HG03103 (cell line): ENCODE results near the gene SLCO3A1.

Experiments used
- ATAC-seq: cut with Tn5 transposase; IDR thresholded peaks from one replicate; pipeline ENCODE4 v1.9.1; 2021; ENCODE audit warnings: low read depth; ENCODE audit not compliant: unreplicated experiment

The SLCO3A1 gene

GRCh38 chr15:91909111-91909510 lies 55.6 kb downstream of the SLCO3A1 start:
- no peak for ATAC-seq

- ATAC-seq, result no peak
Observed at GRCh38 chr15:91909574-91909973, 56.1 kb downstream of the SLCO3A1 start.

GRCh38 chr15:91911844-91912243 lies 58.3 kb downstream of the SLCO3A1 start:
- no peak for ATAC-seq

GRCh38 chr15:91912336-91912735 lies 58.8 kb downstream of the SLCO3A1 start:
- ATAC-seq, result no peak

GRCh38 chr15:91913560-91913959 lies 60.1 kb downstream of the SLCO3A1 start:
- no peak for ATAC-seq

GRCh38 chr15:91915576-91915975 lies 62.1 kb downstream of the SLCO3A1 start:
- no peak for ATAC-seq

GRCh38 chr15:91916051-91916450 lies 62.5 kb downstream of the SLCO3A1 start:
- ATAC-seq, result no peak

- ATAC-seq, result no peak
Observed at GRCh38 chr15:91917686-91918360, 64.3 kb downstream of the SLCO3A1 start.

GRCh38 chr15:91919014-91919534 lies 65.6 kb downstream of the SLCO3A1 start:
- ATAC-seq, result no peak

- ATAC-seq, result no peak
Observed at GRCh38 chr15:91921188-91921842, 67.8 kb downstream of the SLCO3A1 start.

- ATAC-seq, result no peak
Observed at GRCh38 chr15:91921843-91922198, 68.3 kb downstream of the SLCO3A1 start.

GRCh38 chr15:91922646-91923547 lies 69.4 kb downstream of the SLCO3A1 start:
- no peak for ATAC-seq

- ATAC-seq, result no peak
Observed at GRCh38 chr15:91924183-91924582, 70.7 kb downstream of the SLCO3A1 start.

GRCh38 chr15:91924837-91925495 lies 71.5 kb downstream of the SLCO3A1 start:
- no peak for ATAC-seq

- no peak for ATAC-seq
Observed at GRCh38 chr15:91925794-91926193, 72.3 kb downstream of the SLCO3A1 start.

- ATAC-seq, result no peak
Observed at GRCh38 chr15:91926908-91927270, 73.4 kb downstream of the SLCO3A1 start.

GRCh38 chr15:91927585-91927984 lies 74.1 kb downstream of the SLCO3A1 start:
- no peak for ATAC-seq

- no peak for ATAC-seq
Observed at GRCh38 chr15:91928675-91929074, 75.2 kb downstream of the SLCO3A1 start.

GRCh38 chr15:91929509-91929908 lies 76.0 kb downstream of the SLCO3A1 start:
- ATAC-seq, result no peak

- ATAC-seq, result no peak
Observed at GRCh38 chr15:91930092-91930491, 76.6 kb downstream of the SLCO3A1 start.
